IPS-15b (cell line): Measurements from ENCODE around the gene NSMF.

Experiments
- H3K27me3 ChIP-seq: one replicate; pipeline ENCODE4 v1.6.1; 2013; ENCODE audit warnings: low read length; ENCODE audit not compliant: control insufficient read depth, insufficient read depth
- H3K36me3 ChIP-seq: one replicate; pipeline ENCODE4 v1.6.1; 2013; ENCODE audit warnings: low read length; ENCODE audit not compliant: control insufficient read depth, insufficient read depth
- H3K4me1 ChIP-seq: one replicate; pipeline ENCODE4 v1.6.1; 2013; ENCODE audit warnings: mild to moderate bottlenecking, low read length; ENCODE audit not compliant: control insufficient read depth, insufficient read depth
- H3K4me3 ChIP-seq: one replicate; pipeline ENCODE4 v1.5.1; 2013; ENCODE audit warnings: low read depth, low read length
- H3K9ac ChIP-seq: one replicate; pipeline ENCODE4 v1.6.1; 2013; ENCODE audit warnings: low read depth, mild to moderate bottlenecking, low read length
- H3K9me3 ChIP-seq: one replicate; pipeline ENCODE4 v1.6.1; 2013; ENCODE audit warnings: mild to moderate bottlenecking, low read length; ENCODE audit not compliant: control insufficient read depth, insufficient read depth

NSMF gene, protein sequence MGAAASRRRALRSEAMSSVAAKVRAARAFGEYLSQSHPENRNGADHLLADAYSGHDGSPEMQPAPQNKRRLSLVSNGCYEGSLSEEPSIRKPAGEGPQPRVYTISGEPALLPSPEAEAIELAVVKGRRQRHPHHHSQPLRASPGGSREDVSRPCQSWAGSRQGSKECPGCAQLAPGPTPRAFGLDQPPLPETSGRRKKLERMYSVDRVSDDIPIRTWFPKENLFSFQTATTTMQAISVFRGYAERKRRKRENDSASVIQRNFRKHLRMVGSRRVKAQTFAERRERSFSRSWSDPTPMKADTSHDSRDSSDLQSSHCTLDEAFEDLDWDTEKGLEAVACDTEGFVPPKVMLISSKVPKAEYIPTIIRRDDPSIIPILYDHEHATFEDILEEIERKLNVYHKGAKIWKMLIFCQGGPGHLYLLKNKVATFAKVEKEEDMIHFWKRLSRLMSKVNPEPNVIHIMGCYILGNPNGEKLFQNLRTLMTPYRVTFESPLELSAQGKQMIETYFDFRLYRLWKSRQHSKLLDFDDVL

DNA sequence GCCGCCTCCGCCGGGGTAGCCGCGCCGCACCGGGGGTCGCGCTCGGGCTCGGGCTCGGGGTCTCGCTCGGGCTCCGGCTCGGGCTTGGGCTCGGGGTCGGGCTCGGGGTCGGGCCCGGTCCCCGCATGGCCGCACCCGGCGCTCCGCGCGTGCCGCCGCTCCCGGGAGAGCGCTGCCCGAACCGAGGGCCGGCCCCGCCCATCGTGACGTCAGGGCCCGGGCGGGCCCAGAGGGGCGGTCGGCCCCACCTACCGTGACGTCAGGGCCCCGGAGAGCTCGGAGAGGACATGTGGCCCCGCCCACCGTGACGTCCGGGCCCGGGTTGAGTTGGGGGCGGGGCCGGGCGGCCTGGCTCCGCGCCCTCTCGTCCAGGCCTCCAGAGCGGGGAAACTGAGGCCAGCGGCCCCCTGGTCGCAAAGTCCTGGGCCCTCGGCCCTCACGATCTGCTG is at the start of gene NSMF:
Gene NSMF (minus strand): TSS at position 183 of the 449 bp plus-strand sequence. CDS start 232 bp downstream, outside the sequence.
- no peaks in the 10 kb centered on the region for H3K4me1 ChIP-seq
- H3K4me3 ChIP-seq: peak within 1 kb of the TSS; percentile 46
- H3K9ac ChIP-seq: peak within 1 kb of the TSS; percentile 54
- peaks cover 21% of the 10 kb centered on the region for H3K36me3 ChIP-seq
- H3K9me3 ChIP-seq: no peaks in the 10 kb centered on the region
- H3K27me3 ChIP-seq: peaks cover 5% of the 10 kb centered on the region

DNA sequence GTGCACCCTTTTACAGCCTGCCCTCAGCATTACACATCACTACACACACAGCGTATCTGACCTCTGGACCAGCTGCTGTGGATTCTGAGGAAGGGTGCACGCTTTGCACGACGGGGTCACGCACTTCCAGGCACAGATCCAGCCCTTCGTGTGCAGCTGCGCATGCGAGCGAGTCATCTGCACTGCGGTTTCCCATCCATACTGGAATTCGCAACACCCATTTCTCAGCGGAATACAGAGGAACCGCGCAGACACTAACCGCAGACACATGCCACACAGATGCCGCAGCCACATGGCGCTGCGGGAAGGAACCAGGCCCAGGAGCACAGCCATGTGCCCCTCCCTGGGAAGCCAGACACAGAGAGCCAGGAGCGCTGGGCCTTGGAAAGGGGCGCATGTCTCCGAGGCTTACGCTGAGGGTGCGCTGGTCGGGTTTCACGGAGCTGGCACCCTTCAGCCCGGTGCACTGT is 47.6 kb upstream of the NSMF start:
- no peak overlapping the region for H3K9ac ChIP-seq
- H3K27me3 ChIP-seq: no peaks in the 10 kb centered on the region
- H3K9me3 ChIP-seq: no peaks in the 10 kb centered on the region
- no peaks in the 10 kb centered on the region for H3K36me3 ChIP-seq
- H3K4me3 ChIP-seq: no peak overlapping the region
- no peaks in the 10 kb centered on the region for H3K4me1 ChIP-seq

DNA sequence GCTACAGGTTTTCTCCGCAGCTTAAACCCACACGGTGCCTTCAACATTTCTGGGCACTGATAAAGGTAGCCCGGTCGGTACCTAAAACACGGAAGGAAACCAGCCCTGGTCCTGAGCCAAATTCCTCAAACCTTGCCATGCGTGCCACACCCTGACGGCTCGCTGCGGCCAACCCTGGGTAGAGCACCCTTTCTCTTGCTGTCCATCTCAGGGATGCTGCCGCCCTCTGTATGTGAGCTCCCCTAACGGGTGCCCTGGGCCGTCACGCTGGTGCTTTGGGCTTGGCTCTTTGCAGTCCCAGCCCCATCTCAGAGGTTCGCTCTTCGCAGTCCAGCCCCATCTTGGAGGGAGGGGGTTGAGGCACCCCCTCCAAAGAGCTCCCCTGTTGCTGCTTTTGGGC is 47.1 kb upstream of the NSMF start:
- H3K9ac ChIP-seq: no peak overlapping the region
- no peaks in the 10 kb centered on the region for H3K9me3 ChIP-seq
- no peaks in the 10 kb centered on the region for H3K27me3 ChIP-seq
- no peaks in the 10 kb centered on the region for H3K36me3 ChIP-seq
- no peak overlapping the region for H3K4me3 ChIP-seq
- H3K4me1 ChIP-seq: no peaks in the 10 kb centered on the region

DNA sequence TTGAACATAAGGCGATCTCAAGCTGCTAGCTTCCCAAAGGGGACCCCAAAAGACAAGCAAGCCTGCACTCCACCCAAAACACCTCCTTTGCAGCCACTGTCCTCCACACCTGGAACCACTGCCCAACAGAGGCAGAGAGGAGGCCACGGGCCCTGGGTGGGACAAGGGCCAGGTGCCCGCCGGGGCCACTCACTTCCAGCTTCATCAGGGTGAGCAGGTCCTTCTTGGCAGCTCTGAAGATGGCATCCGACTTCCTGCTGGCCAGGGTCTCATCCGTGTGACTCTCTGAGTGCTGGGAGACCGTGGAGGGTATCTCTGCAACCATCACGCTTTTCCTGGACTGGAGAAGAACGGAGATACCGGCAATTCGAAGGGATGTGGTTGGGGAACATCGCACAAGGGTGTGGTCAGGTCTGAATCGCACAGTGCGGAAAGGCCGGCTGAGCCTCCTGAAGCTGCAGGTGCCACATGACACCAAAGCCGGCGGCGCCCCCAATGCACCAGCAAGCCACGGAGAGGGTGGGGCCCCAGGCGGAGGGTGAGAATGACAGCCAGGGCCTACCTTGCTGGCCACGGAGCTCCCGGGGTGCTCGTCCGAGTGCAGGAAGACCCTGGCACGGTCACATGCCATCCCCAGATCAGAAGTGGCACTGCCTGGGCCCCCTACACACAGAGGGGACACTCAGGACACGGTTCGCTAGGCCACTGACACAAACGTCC is 46.4 kb upstream of the NSMF start:
- Histone ChIP-seq H3K9ac (no peak overlapping the region), H3K4me3 (no peak overlapping the region), H3K9me3 (no peaks in the 10 kb centered on the region), H3K36me3 (no peaks in the 10 kb centered on the region), H3K4me1 (no peaks in the 10 kb centered on the region), H3K27me3 (no peaks in the 10 kb centered on the region)

DNA sequence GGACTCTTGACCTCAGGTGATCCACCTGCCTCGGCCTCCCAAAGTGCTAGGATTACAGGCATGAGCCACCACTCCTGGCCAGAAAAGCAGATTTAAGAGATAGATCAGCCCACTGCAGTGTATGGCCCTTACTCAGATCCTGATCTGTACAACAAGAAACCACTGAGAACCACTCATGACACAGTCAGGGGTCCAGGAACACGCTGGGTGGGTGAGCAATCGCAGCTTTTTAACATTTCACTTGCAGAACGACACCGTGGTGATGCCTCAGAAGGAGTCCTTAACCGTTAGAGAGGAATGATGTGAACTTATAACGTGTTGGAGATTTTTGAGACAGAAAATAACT is 45.3 kb upstream of the NSMF start:
- Histone ChIP-seq H3K27me3 (no peaks in the 10 kb centered on the region), H3K4me1 (no peaks in the 10 kb centered on the region), H3K9ac (no peak overlapping the region), H3K36me3 (no peaks in the 10 kb centered on the region), H3K9me3 (no peaks in the 10 kb centered on the region), H3K4me3 (no peak overlapping the region)

DNA sequence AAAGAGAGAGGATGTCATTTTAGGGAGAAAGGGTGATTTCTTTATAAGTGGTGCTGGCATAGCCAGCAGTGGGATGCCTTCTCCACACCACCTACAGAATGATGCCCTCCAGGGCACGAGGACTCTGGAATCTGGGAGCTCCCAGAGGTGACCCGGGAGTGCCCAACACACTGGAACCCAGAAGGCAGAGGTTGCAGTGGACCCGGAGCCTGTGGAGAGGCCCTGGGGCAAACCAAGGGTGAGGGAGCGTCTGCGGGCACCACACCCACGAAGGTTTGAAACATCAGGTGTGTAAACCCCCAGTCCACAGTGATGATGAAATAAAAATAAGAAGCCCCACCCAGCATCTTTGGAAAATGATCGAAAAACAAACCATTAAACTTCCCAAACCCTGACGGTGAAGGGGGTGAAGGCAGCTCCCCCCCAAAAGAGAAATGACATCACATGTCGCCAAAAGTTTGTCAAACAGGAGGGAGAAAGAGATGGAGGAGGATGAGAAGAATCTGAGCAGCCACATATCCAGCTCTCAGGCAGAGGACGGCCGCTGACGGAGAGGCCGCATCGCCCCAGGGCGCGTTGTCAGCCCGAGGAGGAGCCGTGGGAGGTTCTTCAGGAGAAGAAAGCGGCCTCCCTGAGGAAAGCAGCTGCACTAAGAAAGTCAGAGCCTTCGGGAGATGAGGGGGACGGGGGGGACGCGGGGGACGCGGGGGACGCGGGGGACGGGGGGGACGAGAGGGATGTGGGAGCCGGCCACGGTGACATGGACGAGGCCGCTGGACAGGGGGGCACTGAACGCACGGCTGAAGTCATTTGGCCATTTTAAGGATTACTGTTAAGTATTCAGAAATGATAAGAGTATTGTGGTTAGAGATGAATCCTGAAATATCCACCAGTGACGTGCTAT is 43.1 kb upstream of the NSMF start:
- Histone ChIP-seq H3K36me3 (no peaks in the 10 kb centered on the region), H3K4me1 (no peaks in the 10 kb centered on the region), H3K4me3 (no peak overlapping the region), H3K9me3 (no peaks in the 10 kb centered on the region), H3K27me3 (no peaks in the 10 kb centered on the region), H3K9ac (no peak overlapping the region)

DNA sequence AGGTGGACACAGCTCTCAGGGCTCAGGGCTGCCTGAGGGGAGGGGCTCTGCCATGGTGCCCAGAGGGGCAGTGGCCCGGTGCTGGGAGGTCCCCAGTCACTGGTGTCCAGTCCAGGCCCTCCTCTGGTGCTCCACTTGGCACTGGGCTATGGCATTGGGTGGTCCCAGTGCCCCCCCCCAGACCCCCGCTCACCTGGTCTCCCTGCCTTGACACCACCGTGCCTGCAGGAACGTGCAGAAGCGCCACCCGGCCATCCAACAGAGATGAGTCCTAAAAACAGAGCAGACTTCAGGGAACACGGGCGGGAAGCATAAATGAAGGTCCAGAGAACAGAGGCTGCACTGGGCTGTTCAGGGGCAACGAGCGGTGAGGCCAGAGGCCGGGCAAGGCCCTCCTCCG is 42.3 kb upstream of the NSMF start:
- Histone ChIP-seq H3K4me3 (no peak overlapping the region), H3K9ac (no peak overlapping the region), H3K9me3 (no peaks in the 10 kb centered on the region), H3K36me3 (no peaks in the 10 kb centered on the region), H3K27me3 (no peaks in the 10 kb centered on the region), H3K4me1 (no peaks in the 10 kb centered on the region)

DNA sequence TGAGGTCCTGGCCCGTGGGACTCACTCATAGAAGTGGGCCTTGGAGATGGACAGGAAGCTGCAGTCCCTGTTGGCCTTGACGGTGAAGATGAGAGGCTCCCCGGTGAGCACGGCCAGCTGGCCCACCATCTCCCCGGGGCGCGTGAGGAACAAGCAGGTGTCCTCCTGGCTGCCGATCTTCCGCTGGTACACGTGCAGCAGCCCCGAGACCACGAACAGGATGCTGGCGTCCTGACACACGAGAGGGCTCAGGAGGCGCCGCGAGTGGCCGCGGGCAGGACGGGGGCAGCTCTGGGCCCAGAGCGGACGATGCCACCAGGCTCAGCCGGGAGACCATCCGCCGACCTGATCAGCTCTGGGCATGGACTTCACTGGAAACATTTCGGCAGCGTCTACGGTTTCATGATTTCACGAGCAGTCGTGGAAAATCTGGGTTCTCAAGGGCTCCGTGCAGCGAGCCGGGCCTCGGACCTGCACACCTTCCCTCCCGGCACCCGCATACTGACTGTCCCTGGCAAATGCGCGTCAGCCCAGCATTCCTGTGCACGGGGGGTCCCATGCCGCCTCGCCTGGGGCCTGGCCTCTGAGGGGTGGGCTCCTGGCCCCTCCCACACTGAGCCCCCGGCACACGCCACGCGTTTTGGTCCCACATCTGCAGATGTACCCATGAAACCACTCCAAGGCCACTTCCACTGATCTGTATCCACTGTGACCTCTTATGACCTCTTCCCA is 41.7 kb upstream of the NSMF start:
- Histone ChIP-seq H3K4me3 (no peak overlapping the region), H3K27me3 (no peaks in the 10 kb centered on the region), H3K36me3 (no peaks in the 10 kb centered on the region), H3K9me3 (no peaks in the 10 kb centered on the region), H3K9ac (no peak overlapping the region), H3K4me1 (no peaks in the 10 kb centered on the region)

DNA sequence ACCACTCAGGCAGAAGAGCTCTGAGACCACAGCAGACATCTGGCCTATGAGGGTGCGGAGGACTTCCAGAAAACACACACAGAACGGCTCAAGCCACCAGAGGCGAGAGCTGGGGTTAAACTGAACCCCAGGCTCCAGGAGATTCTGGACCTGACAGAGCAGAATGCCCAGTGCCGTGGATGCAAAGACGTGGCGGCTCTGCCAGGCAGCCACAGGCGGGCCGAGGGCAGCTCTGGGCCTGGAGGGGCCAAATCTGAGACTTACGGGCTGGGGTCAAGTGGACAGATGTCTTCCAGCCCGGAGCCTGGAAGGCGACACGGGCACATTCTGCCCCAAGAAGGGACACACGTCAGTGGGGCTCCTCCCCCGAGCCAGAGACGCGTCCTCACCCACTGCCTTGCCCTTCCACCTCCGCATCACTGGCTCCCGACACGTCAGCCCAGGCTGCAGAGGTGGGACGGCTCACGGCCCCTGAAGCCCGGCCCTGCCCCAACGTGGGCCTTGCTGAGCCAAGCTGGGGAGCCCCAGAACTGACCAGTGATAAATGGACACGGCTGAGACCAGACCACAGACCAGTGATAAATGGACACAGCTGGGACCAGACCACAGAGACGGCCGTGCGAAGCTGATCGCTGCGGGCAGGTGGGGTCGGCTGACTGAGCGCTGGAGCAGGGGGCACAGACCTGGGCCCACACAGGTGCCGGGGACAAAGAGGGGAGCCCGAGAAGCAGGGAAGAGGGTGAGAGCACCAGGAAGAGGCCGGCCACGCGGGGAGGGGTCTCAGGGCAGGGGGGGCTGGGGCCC is 40.9 kb upstream of the NSMF start:
- no peaks in the 10 kb centered on the region for H3K36me3 ChIP-seq
- no peaks in the 10 kb centered on the region for H3K9me3 ChIP-seq
- H3K4me3 ChIP-seq: no peak overlapping the region
- no peaks in the 10 kb centered on the region for H3K27me3 ChIP-seq
- no peak overlapping the region for H3K9ac ChIP-seq
- no peaks in the 10 kb centered on the region for H3K4me1 ChIP-seq

DNA sequence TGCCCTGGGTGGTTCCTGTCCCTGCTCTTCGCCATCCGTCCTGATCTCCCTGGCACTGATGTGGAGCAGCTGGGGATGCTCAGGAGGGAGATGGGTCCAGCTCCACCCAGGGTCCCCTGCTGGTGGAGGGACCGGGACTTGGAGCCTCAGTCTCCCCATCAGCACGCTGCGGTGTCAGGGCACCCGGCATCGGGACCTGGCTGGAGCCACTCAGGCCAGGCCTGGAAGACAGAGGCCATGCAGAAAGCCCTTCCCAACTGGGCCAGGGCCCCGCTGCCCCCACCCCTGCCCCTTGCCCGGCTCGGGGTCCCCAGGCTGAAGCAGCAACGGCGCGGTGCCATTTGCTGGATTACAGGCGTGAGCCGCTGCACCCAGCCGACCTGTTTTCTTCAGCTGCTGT is 40.3 kb upstream of the NSMF start:
- Histone ChIP-seq H3K36me3 (no peaks in the 10 kb centered on the region), H3K4me1 (no peaks in the 10 kb centered on the region), H3K27me3 (no peaks in the 10 kb centered on the region), H3K9ac (no peak overlapping the region), H3K4me3 (no peak overlapping the region), H3K9me3 (no peaks in the 10 kb centered on the region)
